NCI-H1694 treated with DMSO at 0.1 percent for 48 hours (cell line): ENCODE data around the gene LGALS9.
"Not testable (repeated sequence)": the region's sequence is repeated elsewhere in the genome, so short reads cannot be mapped to it uniquely, and the experiment has no call there.

Experiments used
- DNase-seq: peaks from one replicate; lab custom pipeline; 2025; lab: John Stamatoyannopoulos, UW

Gene LGALS9

DNA sequence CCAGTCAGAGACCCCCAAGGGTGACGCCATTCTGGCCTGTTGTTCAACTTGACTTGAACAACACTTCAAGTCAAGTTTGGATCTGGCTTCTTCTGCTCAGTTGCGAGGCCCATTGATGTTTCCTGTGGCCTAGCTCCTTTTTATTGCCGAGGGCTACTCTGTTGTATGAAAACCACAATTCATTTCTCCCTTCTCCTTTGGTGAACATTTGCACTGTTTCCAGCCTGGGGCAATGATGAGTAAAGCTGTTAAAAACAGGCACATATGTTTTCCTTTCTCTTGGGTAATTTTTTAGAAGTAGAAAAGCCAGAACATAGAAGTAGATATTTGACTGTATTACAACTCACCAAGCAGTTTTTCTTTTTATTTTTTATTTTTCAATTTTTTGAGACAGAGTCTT lies 1.7 kb upstream of the LGALS9 start:
- DNase-seq: not testable (repeated sequence)

DNA sequence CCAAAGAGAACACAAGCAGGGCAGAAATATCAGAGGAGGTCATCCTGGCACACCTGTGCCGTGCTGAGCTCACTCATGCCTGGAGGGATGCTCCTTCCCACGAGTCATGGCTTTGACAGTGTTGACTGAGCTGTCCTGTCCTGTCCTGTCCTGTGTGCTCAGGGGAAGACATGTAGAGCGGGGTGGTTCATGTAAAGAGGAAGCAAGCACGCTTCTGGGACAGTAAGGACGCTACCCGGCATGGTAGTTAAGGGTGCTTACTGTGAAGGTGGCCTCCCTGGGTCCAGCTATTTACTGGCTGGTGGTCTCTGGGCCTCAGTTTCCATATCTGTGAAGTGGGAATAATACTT lies 398 bp downstream of the LGALS9 start:
- no peak for DNase-seq

DNA sequence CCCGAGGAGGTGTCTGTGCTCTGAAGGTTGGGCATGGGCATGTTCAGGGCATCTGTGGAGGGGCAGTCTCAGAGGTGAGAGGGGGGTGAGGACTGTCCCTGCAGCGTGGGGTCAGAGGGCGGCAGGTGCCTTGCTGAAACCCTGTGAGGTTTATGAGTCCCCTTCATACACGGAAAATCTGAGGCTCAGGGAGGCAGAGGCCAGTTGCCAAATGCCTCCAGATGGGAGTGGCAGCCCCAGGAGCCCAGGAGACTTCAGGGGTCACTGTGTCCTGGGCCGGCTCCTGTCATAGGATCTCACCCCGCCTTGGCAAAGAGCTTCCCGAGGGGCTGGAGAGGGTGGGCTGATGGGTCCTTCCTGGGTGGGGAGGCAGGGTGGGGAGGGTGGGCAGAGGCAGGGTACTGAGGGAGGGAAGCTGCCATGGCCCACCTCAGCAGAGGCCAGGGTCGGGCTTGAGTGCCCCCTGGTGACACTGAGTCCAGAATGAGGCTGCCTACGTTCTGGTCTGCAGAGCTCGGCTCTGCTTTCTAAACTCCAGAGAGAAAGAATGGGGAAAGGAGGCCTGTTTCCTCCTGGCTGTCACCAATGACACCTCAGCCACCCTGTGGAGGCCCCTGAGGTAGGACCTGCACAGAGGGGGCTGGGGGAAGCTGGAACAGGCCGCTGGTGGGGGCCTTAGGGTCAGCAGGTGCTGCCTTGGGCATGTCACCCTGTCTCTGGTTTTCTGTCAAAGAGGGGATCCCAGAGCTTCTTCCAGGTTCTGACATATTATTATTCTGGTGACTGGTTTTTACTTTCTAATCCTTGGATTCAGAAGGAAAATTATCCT lies 1.1 kb downstream of the LGALS9 start:
- no peak for DNase-seq

- DNase-seq: not testable (repeated sequence)
Observed at GRCh38 chr17:27632766-27633165, 1.8 kb downstream of the LGALS9 start.

- no peak for DNase-seq
Observed at GRCh38 chr17:27633312-27634025, 2.5 kb downstream of the LGALS9 start.

- DNase-seq: no peak
Observed at GRCh38 chr17:27634026-27634335, 3.0 kb downstream of the LGALS9 start.

DNA sequence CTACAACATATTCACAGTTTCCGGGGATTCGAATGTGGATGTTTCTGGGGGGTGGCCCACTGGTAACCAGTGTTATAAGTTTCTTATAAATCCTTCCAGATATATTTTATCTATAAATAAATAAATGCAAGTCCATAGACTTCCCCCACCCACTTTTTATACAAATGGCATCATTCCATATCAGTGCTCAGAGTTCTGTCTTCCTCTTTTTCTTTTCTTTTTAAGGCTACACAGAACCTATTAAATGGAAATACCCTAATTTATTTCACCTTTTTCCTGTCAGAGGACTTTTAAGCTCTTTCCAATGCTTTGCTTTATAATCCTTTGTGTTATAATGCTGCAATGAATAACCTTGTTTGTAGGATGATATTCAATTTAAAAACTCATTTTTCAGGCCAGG lies 3.8 kb downstream of the LGALS9 start:
- DNase-seq: no peak

DNA sequence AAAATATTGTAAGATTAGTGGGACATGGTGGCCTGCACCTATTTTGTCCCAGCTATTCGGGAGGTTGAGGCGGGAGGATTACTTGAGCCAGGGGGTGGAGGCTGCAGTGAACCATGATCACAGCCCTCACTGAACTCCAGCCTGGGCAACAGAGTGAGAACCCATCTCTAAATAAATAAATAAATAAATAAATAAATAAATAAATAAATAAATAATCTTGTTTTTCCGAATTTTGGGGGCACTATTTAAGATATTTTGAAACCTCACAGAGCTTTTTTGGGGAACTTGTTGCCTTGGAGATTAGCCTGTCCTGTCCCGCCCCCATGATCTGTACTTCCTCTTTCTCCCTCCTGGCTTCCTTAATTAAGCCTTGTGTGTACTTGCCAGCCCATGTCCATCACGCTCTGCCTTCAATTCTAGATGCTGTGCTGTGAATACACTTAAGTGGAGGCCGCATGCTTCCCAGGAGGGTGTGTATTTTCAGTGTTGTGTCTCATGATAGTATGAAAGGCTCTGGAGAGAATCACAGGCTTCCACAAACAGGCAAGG lies 4.4 kb downstream of the LGALS9 start:
- no peak for DNase-seq

- not testable (repeated sequence) for DNase-seq
Observed at GRCh38 chr17:27636005-27636520, 5.1 kb downstream of the LGALS9 start.

GRCh38 chr17:27637818-27638217 lies 6.8 kb downstream of the LGALS9 start:
- DNase-seq: not testable (repeated sequence)

DNA sequence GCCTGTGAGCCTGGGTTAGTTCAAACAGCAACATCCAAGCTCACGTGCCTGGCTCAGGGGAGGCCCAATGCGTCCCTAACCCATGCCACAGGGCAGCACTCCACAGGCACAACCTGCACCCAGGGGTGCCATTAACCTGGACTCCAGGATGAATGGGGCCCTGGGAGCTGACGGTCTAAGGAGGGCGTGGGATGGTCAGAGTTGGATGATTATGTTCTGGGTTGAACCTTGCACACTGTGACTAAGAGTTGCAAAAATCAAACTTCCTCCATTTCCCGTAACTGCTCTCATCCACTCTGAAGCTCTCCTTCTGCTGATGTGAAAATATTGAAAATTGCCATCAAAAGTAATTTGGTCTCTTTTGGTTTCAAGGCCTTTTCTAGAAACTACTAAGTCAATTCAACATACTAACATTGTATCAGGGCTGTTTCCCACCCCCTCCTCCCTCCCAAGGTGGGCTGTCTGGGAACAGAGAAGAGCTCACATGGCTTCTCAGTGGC lies 7.5 kb downstream of the LGALS9 start:
- DNase-seq: not testable (repeated sequence)

- DNase-seq: no peak
Observed at GRCh38 chr17:27640790-27641189, 9.8 kb downstream of the LGALS9 start.

DNA sequence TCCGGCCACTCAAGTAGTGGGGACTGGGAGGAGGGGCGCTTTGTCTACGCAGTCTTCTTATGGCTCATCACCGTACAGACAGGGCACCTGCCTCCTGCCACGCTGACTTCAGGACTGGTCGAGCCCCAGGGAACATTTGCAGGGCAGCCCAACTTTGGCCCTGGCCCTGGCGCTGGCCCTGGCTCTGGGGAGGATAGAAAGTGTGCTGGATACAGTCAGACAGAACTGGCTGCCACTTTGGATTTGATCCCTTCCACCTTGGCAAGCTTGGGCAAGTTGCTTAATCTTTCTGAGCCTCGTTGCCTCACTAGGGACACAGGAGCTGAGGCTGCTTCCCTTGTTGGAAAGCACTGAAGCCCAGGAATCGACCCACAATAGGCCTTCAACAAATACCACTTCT lies 13.6 kb downstream of the LGALS9 start:
- DNase-seq: no peak

DNA sequence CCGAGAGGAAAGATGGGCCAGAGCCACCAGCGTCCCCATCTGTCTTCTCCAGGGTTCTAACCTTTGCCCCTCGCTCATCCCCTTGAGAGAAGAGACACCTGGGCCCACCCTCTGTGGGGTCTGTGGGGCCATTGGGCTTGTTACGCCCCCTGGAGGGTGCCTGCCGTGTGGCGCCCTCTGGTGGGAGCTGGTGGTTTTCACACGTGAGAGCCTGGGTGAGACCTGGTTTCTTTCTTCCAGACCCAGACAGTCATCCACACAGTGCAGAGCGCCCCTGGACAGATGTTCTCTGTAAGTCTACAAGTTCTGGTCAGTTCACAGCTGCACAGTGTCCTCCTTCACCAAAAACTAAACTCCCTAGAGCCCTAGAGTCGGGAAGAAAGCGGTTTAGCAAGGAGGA lies 14.6 kb downstream of the LGALS9 start:
- not testable (repeated sequence) for DNase-seq

DNA sequence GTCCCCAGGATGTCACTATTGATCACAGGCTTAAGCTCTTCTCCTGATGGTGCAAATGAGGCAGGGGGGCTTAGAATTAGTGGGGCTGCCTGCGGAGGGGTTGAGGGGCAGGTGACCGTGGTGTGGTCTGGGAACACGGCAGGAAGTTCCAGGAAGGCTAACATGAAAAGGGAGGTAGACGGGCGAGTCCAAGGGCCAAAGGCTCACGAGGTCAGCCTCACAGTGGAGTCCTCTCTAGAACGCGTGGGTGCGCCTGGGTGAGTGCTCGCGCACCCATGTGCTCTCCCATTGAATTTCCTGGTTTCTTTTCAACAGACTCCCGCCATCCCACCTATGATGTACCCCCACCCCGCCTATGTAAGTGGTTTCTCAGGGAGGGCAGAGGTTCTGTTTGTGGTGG lies 15.2 kb downstream of the LGALS9 start:
- DNase-seq: no peak

DNA sequence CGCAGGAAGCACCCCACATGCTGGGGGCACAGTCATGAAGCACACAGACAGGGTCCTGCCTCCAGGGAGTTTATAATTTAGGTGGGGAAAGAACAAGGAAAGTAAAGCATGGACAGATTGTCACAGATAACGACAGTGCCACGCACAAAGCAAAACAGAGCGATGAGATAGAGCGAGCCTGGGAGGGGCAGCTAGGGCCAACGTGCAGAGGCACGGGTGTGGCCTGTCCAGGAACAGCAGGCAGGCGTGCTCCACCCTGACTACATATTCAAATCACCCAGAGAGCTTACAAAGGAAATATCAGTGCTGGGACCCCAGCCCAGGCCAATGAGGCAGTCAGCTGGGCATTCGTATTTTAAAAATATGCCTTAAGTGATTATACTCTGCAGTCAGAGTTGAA lies 16.8 kb downstream of the LGALS9 start:
- no peak for DNase-seq

- not testable (repeated sequence) for DNase-seq
Observed at GRCh38 chr17:27649111-27649571, 18.2 kb downstream of the LGALS9 start.

DNA sequence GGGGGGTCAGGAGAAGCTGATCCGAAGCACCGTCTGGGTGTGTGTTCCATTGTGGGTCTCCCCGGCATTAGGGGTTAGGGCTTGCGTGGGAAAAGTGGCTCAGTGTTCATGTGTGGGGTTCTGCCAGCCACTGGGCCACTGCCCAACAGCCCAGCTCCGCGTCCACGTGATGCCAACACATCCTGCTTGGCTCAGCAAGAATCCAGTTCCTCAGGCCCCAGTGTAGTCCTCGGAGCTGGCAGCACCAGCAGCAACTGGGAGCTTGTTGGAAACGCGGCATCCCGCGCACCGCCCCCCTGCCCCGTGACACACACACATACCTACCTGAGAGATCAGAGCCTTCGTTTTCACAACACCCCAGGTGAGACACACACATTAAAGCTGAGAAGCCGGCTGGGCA lies 18.9 kb downstream of the LGALS9 start:
- no peak for DNase-seq

- no peak for DNase-seq
Observed at GRCh38 chr17:27650836-27651235, 19.8 kb downstream of the LGALS9 start.

DNA sequence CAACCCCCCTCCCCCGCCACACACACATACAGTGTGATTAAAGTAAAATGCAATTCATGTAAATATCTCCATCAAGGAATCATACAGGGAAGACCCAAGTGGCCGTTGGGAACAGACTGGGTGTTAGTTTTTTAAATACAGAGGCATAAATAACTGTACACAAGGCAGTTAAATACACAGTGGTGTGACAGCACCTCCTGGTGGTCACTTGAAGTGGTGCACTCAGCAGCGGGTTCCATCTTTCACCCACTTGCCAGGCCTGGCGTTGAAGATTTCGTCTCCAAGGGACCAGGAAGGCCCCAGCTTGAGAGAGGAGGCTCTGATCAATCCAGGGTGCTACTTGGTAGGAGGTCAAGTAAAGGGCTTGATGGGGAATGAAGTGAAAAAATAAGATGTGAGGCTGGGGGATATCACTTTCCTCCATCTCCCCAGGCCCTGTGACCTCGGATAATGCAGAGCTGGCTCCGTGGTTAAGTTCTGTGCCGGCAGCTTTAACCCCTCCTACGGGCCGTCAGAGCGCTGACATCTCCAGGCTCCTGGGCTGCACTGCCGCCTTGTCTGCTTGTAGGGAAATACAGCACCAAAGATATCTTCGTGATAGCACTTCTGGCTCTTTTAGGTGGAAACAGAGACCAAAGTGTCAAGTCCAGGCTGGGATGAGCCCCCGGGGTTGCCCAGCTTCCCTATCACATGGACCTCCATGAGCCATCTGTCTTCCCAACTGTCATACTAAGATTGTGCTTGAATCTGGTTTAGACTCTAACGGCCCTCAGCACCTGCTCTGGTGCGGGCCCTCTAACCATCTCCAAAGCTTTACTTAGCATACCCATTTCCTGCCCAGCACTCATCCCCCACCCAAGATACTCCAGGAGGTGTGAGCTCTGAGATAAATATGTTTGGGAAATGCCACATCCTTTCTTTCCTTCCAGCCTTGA lies 20.7 kb downstream of the LGALS9 start:
- peak; percentile 20 for DNase-seq

GRCh38 chr17:27653449-27653971 lies 22.5 kb downstream of the LGALS9 start:
- DNase-seq: not testable (repeated sequence)
